Skeletal muscle tissue (tissue), 4 donors: ENCODE measurements around the gene ADAT3. TPM values are rescaled to one million over a fixed set of nuclear protein-coding genes. Genes with fewer than 3 reads are reported as not detected.
"Not testable (repeated sequence)": the region's sequence is repeated elsewhere in the genome, so short reads cannot be mapped to it uniquely, and the experiment has no call there.

Experiments used
- H3K27ac ChIP-seq: one replicate; pipeline ENCODE4 v1.7.0; 2013; ENCODE audit warnings: mild to moderate bottlenecking, low read depth, low read length, inconsistent platforms
- H3K27me3 ChIP-seq, 3 donors: one replicate each; pipeline ENCODE4 v1.7.0; 2013; ENCODE audit warnings: low read length in 3 of 3; ENCODE audit not compliant: control insufficient read depth in 3 of 3, insufficient read depth in 3 of 3
- H3K36me3 ChIP-seq, 3 donors: one replicate each; pipeline ENCODE4 v1.7.0; 2013; ENCODE audit warnings: low read length in 3 of 3; ENCODE audit not compliant: control insufficient read depth in 3 of 3, insufficient read depth in 3 of 3
- H3K4me1 ChIP-seq, 3 donors: one replicate each; pipeline ENCODE4 v1.7.0; 2013; ENCODE audit warnings: low read length in 3 of 3, mild to moderate bottlenecking in 3 of 3; ENCODE audit not compliant: control insufficient read depth in 3 of 3, insufficient read depth in 3 of 3
- H3K4me3 ChIP-seq, 3 donors: one replicate each; pipeline ENCODE4 v1.7.0; 2013; ENCODE audit warnings: low read length in 3 of 3
- H3K9ac ChIP-seq, 3 donors: one replicate each; pipeline ENCODE4 v1.7.0; 2013; ENCODE audit warnings: low read length in 3 of 3, mild to moderate bottlenecking in 3 of 3, moderate library complexity in 2 of 3, low read depth in 1 of 3
- H3K9me3 ChIP-seq, 3 donors: one replicate each; pipeline ENCODE4 v1.7.0; 2013; ENCODE audit warnings: low read length in 3 of 3; ENCODE audit not compliant: control insufficient read depth in 3 of 3
- total RNA-seq: library from RNA; depleted of rRNA; stranded (reverse); fragments of >200 nt; gene quantifications from one replicate; pipeline ENCODE4 v1.2.3, GENCODE V29; 2014
- donor health status: Osteomylitis.

The ADAT3 gene
- total RNA-seq, 1 donor from 2014 or later, result 1.0 TPM

GRCh38 chr19:1866693-1867348 lies 38.4 kb upstream of the ADAT3 start:
- Histone ChIP-seq H3K9ac (no peak overlapping the region), H3K27me3 (no peaks in the 10 kb centered on the region), H3K4me1 (peaks cover 3 to 10% (median 8%) of the 10 kb centered on the region in 3 donors), H3K36me3 (peaks cover 0 to 3% (median 0%) of the 10 kb centered on the region in 3 donors), H3K4me3 (no peak overlapping the region), H3K9me3 (no peaks in the 10 kb centered on the region), H3K27ac (no peak overlapping the region)

GRCh38 chr19:1867349-1867724 lies 37.9 kb upstream of the ADAT3 start:
- no peaks in the 10 kb centered on the region for H3K9me3 ChIP-seq
- no peak overlapping the region for H3K27ac ChIP-seq
- H3K36me3 ChIP-seq, result peaks cover 0 to 3% (median 0%) of the 10 kb centered on the region in 3 donors
- H3K4me3 ChIP-seq, result no peak overlapping the region
- peaks cover 3 to 7% (median 6%) of the 10 kb centered on the region in 3 donors for H3K4me1 ChIP-seq
- H3K27me3 ChIP-seq, result no peaks in the 10 kb centered on the region
- H3K9ac ChIP-seq, result no peak overlapping the region

GRCh38 chr19:1868971-1869370 lies 36.2 kb upstream of the ADAT3 start:
- Histone ChIP-seq H3K27ac (no peak overlapping the region), H3K4me1 (peaks cover 16 to 22% (median 21%) of the 10 kb centered on the region in 3 donors), H3K9me3 (no peaks in the 10 kb centered on the region), H3K9ac (no peak overlapping the region), H3K36me3 (peaks cover 0 to 3% (median 0%) of the 10 kb centered on the region in 3 donors), H3K4me3 (no peak overlapping the region), H3K27me3 (no peaks in the 10 kb centered on the region)

GRCh38 chr19:1871140-1871597 lies 34.0 kb upstream of the ADAT3 start:
- Histone ChIP-seq H3K4me1 (peaks cover 27 to 29% (median 27%) of the 10 kb centered on the region in 3 donors), H3K4me3 (no peak overlapping the region), H3K9me3 (no peaks in the 10 kb centered on the region), H3K9ac (peak overlapping the region in 1 of 3 donors; percentile 25), H3K27me3 (no peaks in the 10 kb centered on the region), H3K36me3 (peaks cover 0 to 3% (median 0%) of the 10 kb centered on the region in 3 donors), H3K27ac (no peak overlapping the region)

- no peak overlapping the region for H3K9ac ChIP-seq
- H3K4me1 ChIP-seq, result peaks cover 31 to 34% (median 32%) of the 10 kb centered on the region in 3 donors
- no peaks in the 10 kb centered on the region for H3K27me3 ChIP-seq
- peaks cover 0 to 3% (median 0%) of the 10 kb centered on the region in 3 donors for H3K36me3 ChIP-seq
- H3K9me3 ChIP-seq, result no peaks in the 10 kb centered on the region
- no peak overlapping the region for H3K27ac ChIP-seq
- no peak overlapping the region for H3K4me3 ChIP-seq
Measured at GRCh38 chr19:1871630-1872029, 33.6 kb upstream of the ADAT3 start.

- peak overlapping the region; percentile 27 to 54 (median 43) for H3K4me3 ChIP-seq
- H3K27ac ChIP-seq, result peak overlapping the region; percentile 75
- peak overlapping the region; percentile 33 to 67 (median 61) for H3K9ac ChIP-seq
Measured at GRCh38 chr19:1872807-1873523, 32.2 kb upstream of the ADAT3 start.

GRCh38 chr19:1873524-1874473 lies 31.4 kb upstream of the ADAT3 start:
- peaks cover 33 to 34% (median 33%) of the 10 kb centered on the region in 3 donors for H3K4me1 ChIP-seq
- H3K9ac ChIP-seq, result peak overlapping the region; percentile 33 to 67 (median 61)
- H3K4me3 ChIP-seq, result peak overlapping the region; percentile 27 to 54 (median 43)

More at GRCh38 chr19:1872807-1873523, 32.2 kb upstream of the ADAT3 start:
- H3K9me3 ChIP-seq, result no peaks in the 10 kb centered on the region
- H3K27me3 ChIP-seq, result no peaks in the 10 kb centered on the region
- H3K36me3 ChIP-seq, result peaks cover 0 to 3% (median 0%) of the 10 kb centered on the region in 3 donors
- peaks cover 33 to 34% (median 33%) of the 10 kb centered on the region in 3 donors for H3K4me1 ChIP-seq

GRCh38 chr19:1874554-1875185 lies 30.5 kb upstream of the ADAT3 start:
- Histone ChIP-seq H3K9ac (peak overlapping the region; percentile 85 to 95 (median 91)), H3K36me3 (peaks cover 0 to 3% (median 0%) of the 10 kb centered on the region in 3 donors), H3K9me3 (no peaks in the 10 kb centered on the region), H3K27ac (peak overlapping the region; percentile 75), H3K4me1 (peaks cover 33 to 34% (median 33%) of the 10 kb centered on the region in 3 donors), H3K4me3 (peak overlapping the region; percentile 86 to 96 (median 94)), H3K27me3 (no peaks in the 10 kb centered on the region)

More at GRCh38 chr19:1873524-1874473, 31.4 kb upstream of the ADAT3 start:
- Histone ChIP-seq H3K27ac (peak overlapping the region; percentile 75), H3K36me3 (peaks cover 0 to 3% (median 0%) of the 10 kb centered on the region in 3 donors), H3K27me3 (no peaks in the 10 kb centered on the region), H3K9me3 (no peaks in the 10 kb centered on the region)

- Histone ChIP-seq H3K27ac (peak overlapping the region; percentile 81), H3K4me3 (peak overlapping the region; percentile 86 to 96 (median 94)), H3K4me1 (peaks cover 34 to 35% (median 34%) of the 10 kb centered on the region in 3 donors), H3K9ac (peak overlapping the region; percentile 85 to 95 (median 91))
- H3K27me3 ChIP-seq, H3K9me3 ChIP-seq, H3K36me3 ChIP-seq: not testable (repeated sequence)
Measured at GRCh38 chr19:1875265-1875645, 29.9 kb upstream of the ADAT3 start.
